SU-DHL-6 (cell line): ENCODE data around the gene PIGL.
"Not testable (repeated sequence)": the region's sequence is repeated elsewhere in the genome, so short reads cannot be mapped to it uniquely, and the experiment has no call there.

Experiments used
- H2AFZ ChIP-seq: fragments of 200-600 bp; sonication (generic); 2 replicates; pipeline ENCODE4 v1.6.1; 2014; ENCODE audit warnings: low read depth, mild to moderate bottlenecking, moderate library complexity, mixed read lengths, antibody characterized with exemption, low read length; ENCODE audit not compliant: severe bottlenecking
- H3F3A ChIP-seq: fragments of 200-600 bp; shearing (Covaris generic); 2 replicates; pipeline ENCODE4 v1.6.0; 2016; ENCODE audit warnings: antibody characterized with exemption, mild to moderate bottlenecking; ENCODE audit not compliant: insufficient read depth
- H3K27ac ChIP-seq: fragments of 200-600 bp; sonication (generic); 2 replicates; pipeline ENCODE4 v1.5.1; 2016; ENCODE audit warnings: low read depth, mild to moderate bottlenecking, low read length, moderate library complexity, mixed read lengths
- H3K27me3 ChIP-seq: fragments of 200-600 bp; sonication (generic), shearing (Covaris generic); 2 replicates; pipeline ENCODE4 v1.6.0; 2014; ENCODE audit warnings: mild to moderate bottlenecking, low read length
- H3K36me3 ChIP-seq: fragments of 200-600 bp; sonication (generic); 2 replicates; pipeline ENCODE4 v1.6.1; 2014; ENCODE audit warnings: mild to moderate bottlenecking, low read length, mixed read lengths
- H3K4me2 ChIP-seq: fragments of 300-600, 200-600 bp; shearing (Covaris generic), sonication (generic); 2 replicates; pipeline ENCODE4 v1.6.0; 2014; ENCODE audit warnings: low read length, low read depth, mild to moderate bottlenecking; ENCODE audit not compliant: poor library complexity, severe bottlenecking
- H3K4me3 ChIP-seq: fragments of 200-600 bp; sonication (generic); 2 replicates; pipeline ENCODE4 v1.5.1; 2014; ENCODE audit warnings: antibody characterized with exemption, low read length, mild to moderate bottlenecking, mixed read lengths; ENCODE audit not compliant: insufficient read depth, poor library complexity, severe bottlenecking
- H3K79me2 ChIP-seq: fragments of 200-600 bp; sonication (generic); 2 replicates; pipeline ENCODE4 v1.6.1; 2014; ENCODE audit warnings: mild to moderate bottlenecking, low read length, moderate library complexity; ENCODE audit not compliant: insufficient read depth
- H3K9ac ChIP-seq: fragments of 200-600 bp; sonication (generic); 2 replicates; pipeline ENCODE4 v1.7.0; 2014; ENCODE audit warnings: mild to moderate bottlenecking, low read length
- H3K9me2 ChIP-seq: fragments of 200-600 bp; sonication (generic); replicated peaks from 2 replicates; pipeline ENCODE4 v1.6.1; 2014; ENCODE audit warnings: low read length; ENCODE audit not compliant: insufficient read depth
- H3K9me3 ChIP-seq: fragments of 200-600 bp; sonication (generic); 2 replicates; pipeline ENCODE4 v1.6.1; 2014; ENCODE audit warnings: low read length, mixed read lengths; ENCODE audit not compliant: insufficient read depth
- H4K20me1 ChIP-seq: fragments of 200-600 bp; sonication (generic); 2 replicates; pipeline ENCODE4 v1.6.1; 2014; ENCODE audit warnings: low read depth, mild to moderate bottlenecking, antibody characterized with exemption, low read length, moderate library complexity, mixed read lengths
- CTCF ChIP-seq: fragments of 200-600 bp; sonication (generic); IDR thresholded peaks from one replicate; pipeline ENCODE4 v1.5.1; 2017; ENCODE audit warnings: antibody characterized with exemption, mild to moderate bottlenecking, low read length, moderate library complexity; ENCODE audit not compliant: insufficient read depth, poor library complexity, severe bottlenecking
- EZH2phosphoT487 ChIP-seq: fragments of 200-600 bp; sonication (generic), shearing (Covaris generic); conservative IDR thresholded peaks from 2 replicates; pipeline ENCODE4 v1.6.1; 2018; ENCODE audit warnings: mild to moderate bottlenecking, antibody characterized with exemption, low read length, moderate library complexity, mixed read lengths

Gene PIGL

GRCh38 chr17:16199093-16199492 is 17.9 kb upstream of the PIGL start:
- no peak overlapping the region for H3K4me3 ChIP-seq
- peaks cover 2% of the 10 kb centered on the region; the same call in 1 of the 2 replicates for H3K36me3 ChIP-seq
- no peaks in the 10 kb centered on the region for H3F3A ChIP-seq
- 0 out of 2 replicates have a peak, but pooled peaks cover 4% of the 10 kb centered on the region for H4K20me1 ChIP-seq
- peak overlapping the region; percentile 37 for H3K4me2 ChIP-seq
- H3K27me3 ChIP-seq: no peaks in the 10 kb centered on the region
- no peaks in the 10 kb centered on the region for H3K9me3 ChIP-seq
- no peak overlapping the region for H3K9ac ChIP-seq
- H3K79me2 ChIP-seq: peaks cover 62% of the 10 kb centered on the region
- H3K27ac ChIP-seq: no peak overlapping the region
- H2AFZ ChIP-seq: no peak overlapping the region
- no peaks in the 10 kb centered on the region for H3K9me2 ChIP-seq
- TF ChIP-seq CTCF: no peak
- no peak for TF ChIP-seq EZH2phosphoT487

- not testable (repeated sequence) for H3K27me3 ChIP-seq, H3F3A ChIP-seq, H4K20me1 ChIP-seq, H3K9me3 ChIP-seq, H3K4me2 ChIP-seq, H3K36me3 ChIP-seq, H2AFZ ChIP-seq, H3K9me2 ChIP-seq, H3K4me3 ChIP-seq, H3K27ac ChIP-seq, H3K9ac ChIP-seq
- peaks cover 86% of the 10 kb centered on the region for H3K79me2 ChIP-seq
Measured at GRCh38 chr17:16201693-16202131, 15.3 kb upstream of the PIGL start.

- not testable (repeated sequence) for H3K27ac ChIP-seq, H3K4me2 ChIP-seq, H3K9me2 ChIP-seq, H3K4me3 ChIP-seq, H3K27me3 ChIP-seq, H3F3A ChIP-seq, H3K36me3 ChIP-seq, H4K20me1 ChIP-seq, H2AFZ ChIP-seq, H3K9me3 ChIP-seq, H3K9ac ChIP-seq
- H3K79me2 ChIP-seq: peaks cover 90% of the 10 kb centered on the region
Measured at GRCh38 chr17:16202554-16203500, 14.2 kb upstream of the PIGL start.

GRCh38 chr17:16204763-16205162 is 12.2 kb upstream of the PIGL start:
- peaks cover 92% of the 10 kb centered on the region for H3K79me2 ChIP-seq
- not testable (repeated sequence) for H3F3A ChIP-seq, H4K20me1 ChIP-seq, H3K9me2 ChIP-seq, H3K27ac ChIP-seq, H3K9ac ChIP-seq, H3K9me3 ChIP-seq, H2AFZ ChIP-seq, H3K4me3 ChIP-seq, H3K4me2 ChIP-seq, H3K27me3 ChIP-seq, H3K36me3 ChIP-seq

GRCh38 chr17:16211590-16211989 is 5.4 kb upstream of the PIGL start:
- Histone ChIP-seq H3K4me3 (no peak overlapping the region), H3K9me2 (no peaks in the 10 kb centered on the region), H3K36me3 (no peaks in the 10 kb centered on the region), H4K20me1 (peaks cover 5% of the 10 kb centered on the region; the same call in 1 of the 2 replicates), H3K27ac (no peak overlapping the region), H3K4me2 (no peak overlapping the region), H2AFZ (no peak overlapping the region), H3K27me3 (no peaks in the 10 kb centered on the region), H3F3A (peaks cover 17% of the 10 kb centered on the region; the same call in 1 of the 2 replicates), H3K9me3 (no peaks in the 10 kb centered on the region), H3K79me2 (peaks cover 91% of the 10 kb centered on the region), H3K9ac (no peak overlapping the region)
- TF ChIP-seq EZH2phosphoT487 (no peak), CTCF (no peak)
